Skeletal muscle satellite cell (primary cell): ENCODE results near the gene RERE.

Experiments
- H3K27me3 ChIP-seq: 2 replicates; pipeline ENCODE4 v1.7.0; 2013; ENCODE audit warnings: low read length; ENCODE audit not compliant: control insufficient read depth, insufficient read depth
- H3K36me3 ChIP-seq: 2 replicates; pipeline ENCODE4 v1.7.0; 2013; ENCODE audit warnings: mild to moderate bottlenecking, control low read depth, low read length; ENCODE audit not compliant: insufficient read depth
- H3K4me1 ChIP-seq: 2 replicates; pipeline ENCODE4 v1.7.0; 2013; ENCODE audit warnings: low read length; ENCODE audit not compliant: control insufficient read depth, insufficient read depth
- H3K4me2 ChIP-seq: 2 replicates; pipeline ENCODE4 v1.7.0; 2013; ENCODE audit warnings: mild to moderate bottlenecking, low read length
- H3K4me3 ChIP-seq: 2 replicates; pipeline ENCODE4 v1.7.0; 2013; ENCODE audit warnings: low read length
- H3K9ac ChIP-seq: 2 replicates; pipeline ENCODE4 v1.7.0; 2013; ENCODE audit warnings: mild to moderate bottlenecking, low read depth, low read length, moderate library complexity
- H3K9me3 ChIP-seq: replicated peaks from 2 replicates; pipeline ENCODE4 v1.7.0; 2013; ENCODE audit warnings: mild to moderate bottlenecking, control low read depth, low read length

Gene RERE

GRCh38 chr1:8329858-8330257 lies 487.6 kb downstream of the RERE start:
- no peak overlapping the region for H3K4me3 ChIP-seq
- no peak overlapping the region for H3K9ac ChIP-seq
- H3K9me3 ChIP-seq, result no peaks in the 10 kb centered on the region
- no peaks in the 10 kb centered on the region for H3K36me3 ChIP-seq
- H3K27me3 ChIP-seq, result no peaks in the 10 kb centered on the region
- peaks cover 2% of the 10 kb centered on the region for H3K4me1 ChIP-seq
- H3K4me2 ChIP-seq, result no peak overlapping the region

GRCh38 chr1:8329439-8329838 lies 488.0 kb downstream of the RERE start:
- H3K4me1 ChIP-seq, result peaks cover 2% of the 10 kb centered on the region
- no peaks in the 10 kb centered on the region for H3K36me3 ChIP-seq
- no peak overlapping the region for H3K4me3 ChIP-seq
- H3K4me2 ChIP-seq, result no peak overlapping the region
- no peaks in the 10 kb centered on the region for H3K9me3 ChIP-seq
- no peak overlapping the region for H3K9ac ChIP-seq
- no peaks in the 10 kb centered on the region for H3K27me3 ChIP-seq

- Histone ChIP-seq H3K9me3 (no peaks in the 10 kb centered on the region), H3K27me3 (no peaks in the 10 kb centered on the region), H3K4me3 (no peak overlapping the region), H3K9ac (no peak overlapping the region), H3K4me1 (peaks cover 2% of the 10 kb centered on the region), H3K36me3 (no peaks in the 10 kb centered on the region), H3K4me2 (no peak overlapping the region)
Observed at GRCh38 chr1:8328271-8328670, 489.2 kb downstream of the RERE start.

- Histone ChIP-seq H3K27me3 (no peaks in the 10 kb centered on the region), H3K9ac (no peak overlapping the region), H3K36me3 (no peaks in the 10 kb centered on the region), H3K4me3 (no peak overlapping the region), H3K4me1 (peaks cover 2% of the 10 kb centered on the region), H3K9me3 (no peaks in the 10 kb centered on the region), H3K4me2 (no peak overlapping the region)
Observed at GRCh38 chr1:8326265-8326664, 491.2 kb downstream of the RERE start.

- Histone ChIP-seq H3K36me3 (no peaks in the 10 kb centered on the region), H3K4me1 (peaks cover 2% of the 10 kb centered on the region), H3K9me3 (no peaks in the 10 kb centered on the region), H3K4me2 (no peak overlapping the region), H3K9ac (no peak overlapping the region), H3K27me3 (no peaks in the 10 kb centered on the region), H3K4me3 (no peak overlapping the region)
Observed at GRCh38 chr1:8325771-8326170, 491.7 kb downstream of the RERE start.

- H3K4me3 ChIP-seq, result no peak overlapping the region
- H3K4me2 ChIP-seq, result no peak overlapping the region
- H3K36me3 ChIP-seq, result no peaks in the 10 kb centered on the region
- H3K9me3 ChIP-seq, result no peaks in the 10 kb centered on the region
- H3K4me1 ChIP-seq, result no peaks in the 10 kb centered on the region
- no peak overlapping the region for H3K9ac ChIP-seq
- no peaks in the 10 kb centered on the region for H3K27me3 ChIP-seq
Observed at GRCh38 chr1:8324176-8324810, 493.1 kb downstream of the RERE start.

GRCh38 chr1:8323706-8324105 lies 493.7 kb downstream of the RERE start:
- no peaks in the 10 kb centered on the region for H3K27me3 ChIP-seq
- H3K4me1 ChIP-seq, result peaks cover 1% of the 10 kb centered on the region
- H3K4me3 ChIP-seq, result no peak overlapping the region
- no peaks in the 10 kb centered on the region for H3K36me3 ChIP-seq
- no peak overlapping the region for H3K4me2 ChIP-seq
- no peaks in the 10 kb centered on the region for H3K9me3 ChIP-seq
- H3K9ac ChIP-seq, result no peak overlapping the region

- H3K9me3 ChIP-seq, result no peaks in the 10 kb centered on the region
- no peak overlapping the region for H3K4me3 ChIP-seq
- H3K36me3 ChIP-seq, result no peaks in the 10 kb centered on the region
- peaks cover 13% of the 10 kb centered on the region for H3K4me1 ChIP-seq
- no peak overlapping the region for H3K9ac ChIP-seq
- no peak overlapping the region for H3K4me2 ChIP-seq
- H3K27me3 ChIP-seq, result no peaks in the 10 kb centered on the region
Observed at GRCh38 chr1:8321612-8322011, 495.8 kb downstream of the RERE start.

GRCh38 chr1:8318436-8318835 lies 499.0 kb downstream of the RERE start:
- Histone ChIP-seq H3K4me1 (peaks cover 15% of the 10 kb centered on the region), H3K36me3 (no peaks in the 10 kb centered on the region), H3K4me2 (peak overlapping the region; percentile 91), H3K9ac (peak overlapping the region; percentile 82), H3K27me3 (no peaks in the 10 kb centered on the region), H3K4me3 (peak overlapping the region; percentile 85), H3K9me3 (no peaks in the 10 kb centered on the region)

GRCh38 chr1:8317647-8318381 lies 499.6 kb downstream of the RERE start, which contains the start of gene SLC45A1:
SLC45A1 (plus strand) TSS chr1:8318114; CDS start chr1:8324330, 6,216 bp downstream.
- Histone ChIP-seq H3K4me2 (peak within 1 kb of the TSS; percentile 91), H3K4me1 (peaks cover 15% of the 10 kb centered on the region), H3K4me3 (peak within 1 kb of the TSS; percentile 85), H3K9me3 (no peaks in the 10 kb centered on the region), H3K36me3 (no peaks in the 10 kb centered on the region), H3K9ac (peak within 1 kb of the TSS; percentile 82), H3K27me3 (no peaks in the 10 kb centered on the region)

- no peak overlapping the region for H3K4me2 ChIP-seq
- H3K4me1 ChIP-seq, result peaks cover 15% of the 10 kb centered on the region
- H3K9me3 ChIP-seq, result no peaks in the 10 kb centered on the region
- no peaks in the 10 kb centered on the region for H3K27me3 ChIP-seq
- no peaks in the 10 kb centered on the region for H3K36me3 ChIP-seq
- no peak overlapping the region for H3K9ac ChIP-seq
- no peak overlapping the region for H3K4me3 ChIP-seq
Observed at GRCh38 chr1:8315573-8316475, 501.6 kb downstream of the RERE start.
